A549 treated with dexamethasone at 1 μM for 4 hours (cell line): ENCODE data around the gene CSF1. TPM values are rescaled to one million over a fixed set of nuclear protein-coding genes. Genes with fewer than 3 reads are reported as not detected.

Source experiments
- total RNA-seq: library from RNA; stranded (reverse); fragments of 200-300 nt; extraction: Qiagen RNA extraction; gene quantifications from 5 replicates; pipeline ENCODE4 v1.2.3, GENCODE V29; 2022

Gene CSF1
- 12.5 to 17.2 TPM (median 16.2 TPM) in 5 replicates for total RNA-seq

GRCh38 chr1:109910123-109910962, at the start of gene CSF1:
TSS of gene CSF1 (plus strand) at chr1:109910849. CDS start at chr1:109911024, 175 bp downstream.

Other genes with a start within 250 kb of the CSF1 start
- 2.7 to 4.8 TPM (median 3.5 TPM) in 5 replicates for gene GSTM2, start 242.8 kb upstream of the CSF1 start, total RNA-seq
- 0.21 TPM in 1 of 5 replicates, not detected in the others for gene GSTM1, start 223.0 kb upstream of the CSF1 start, total RNA-seq
- not detected in 5 replicates for gene GSTM5, start 198.6 kb upstream of the CSF1 start, total RNA-seq
- gene GSTM3, start 169.8 kb upstream of the CSF1 start, total RNA-seq = 18.5 to 26.7 TPM (median 21.2 TPM) in 5 replicates
- 0.43 to 0.67 TPM (median 0.56 TPM) in 5 replicates for gene EPS8L3, start 146.9 kb upstream of the CSF1 start, total RNA-seq
- gene AHCYL1, start 73.9 kb downstream of the CSF1 start, total RNA-seq = 41.7 to 64.0 TPM (median 56.3 TPM) in 5 replicates
- gene STRIP1, start 123.8 kb downstream of the CSF1 start, total RNA-seq = 10.7 to 14.9 TPM (median 12.5 TPM) in 5 replicates
- gene ALX3, start 159.8 kb downstream of the CSF1 start, total RNA-seq = not detected in 5 replicates
- not detected in 5 replicates for gene UBL4B, start 201.6 kb downstream of the CSF1 start, total RNA-seq
- gene SLC6A17, start 239.6 kb downstream of the CSF1 start, total RNA-seq = 3.4 to 6.5 TPM (median 5.3 TPM) in 5 replicates